ENCODE results near the gene TMEM59.

TMEM59 gene

GRCh38 chr1:54069791-54070170, 16.8 kb upstream of the TMEM59 start:
- H2BK5ac ChIP-seq (ENCODE audit: low read depth, low read length, poor library complexity), result no peak overlapping the region
- no peak overlapping the region for H3K9ac ChIP-seq (ENCODE audit: low read length)
- H3K4me1 ChIP-seq (ENCODE audit: control insufficient read depth in 1 of 2, insufficient read depth in 2 of 2, low read length in 2 of 2), result no peaks in the 10 kb centered on the region
- H3K27ac ChIP-seq (ENCODE audit: low read depth, low read length), result no peak overlapping the region
- no peak overlapping the region for H4K91ac ChIP-seq (ENCODE audit: low read depth, low read length)
- H2AK5ac ChIP-seq (ENCODE audit: low read length), result no peak overlapping the region
- H3K4ac ChIP-seq (ENCODE audit: low read depth, low read length), result no peak overlapping the region
- H2AFZ ChIP-seq (ENCODE audit: insufficient read depth, low read length, poor library complexity), result no peak overlapping the region
- no peaks in the 10 kb centered on the region for H3K79me1 ChIP-seq (ENCODE audit: low read length)
- H3K9me3 ChIP-seq (ENCODE audit: insufficient read depth, low read depth, low read length), result peaks cover 2% of the 10 kb centered on the region
- no peak overlapping the region for H3K18ac ChIP-seq (ENCODE audit: low read length)
- H4K12ac ChIP-seq (ENCODE audit: low read depth, low read length), result no peak overlapping the region
- no peak overlapping the region for H2BK12ac ChIP-seq (ENCODE audit: low read length)
- no peak overlapping the region for H3K4me3 ChIP-seq (ENCODE audit: low read depth, low read length)
- DNase-seq, result no peak
- H2BK120ac ChIP-seq (ENCODE audit: insufficient read depth, low read length, poor library complexity), result no peak overlapping the region
- no peak overlapping the region for H3K4me2 ChIP-seq (ENCODE audit: low read length)
- no peak overlapping the region for H3K14ac ChIP-seq (ENCODE audit: low read length)
- H3K23ac ChIP-seq (ENCODE audit: low read length), result no peak overlapping the region
- WGBS (ENCODE audit: extremely low coverage, insufficient coverage, insufficient read length), result no CpG with 5 or more reads among the region's 1 CpG
- no peaks in the 10 kb centered on the region for H3K36me3 ChIP-seq (ENCODE audit: control insufficient read depth in 1 of 2, insufficient read depth in 2 of 2, low read length in 2 of 2)
- H4K8ac ChIP-seq (ENCODE audit: low read depth, low read length), result no peak overlapping the region
- H3K79me2 ChIP-seq (ENCODE audit: control insufficient read depth, insufficient read depth, low read length, poor library complexity), result no peaks in the 10 kb centered on the region
- no peaks in the 10 kb centered on the region for H3K27me3 ChIP-seq (ENCODE audit: insufficient read depth, low read length)

- H3K4ac ChIP-seq (ENCODE audit: low read depth, low read length), result no peak overlapping the region
- H3K27ac ChIP-seq (ENCODE audit: low read depth, low read length), result no peak overlapping the region
- no peak overlapping the region for H3K14ac ChIP-seq (ENCODE audit: low read length)
- no peak overlapping the region for H3K23ac ChIP-seq (ENCODE audit: low read length)
- H3K4me2 ChIP-seq (ENCODE audit: low read length), result no peak overlapping the region
- no peak for DNase-seq
- H3K4me3 ChIP-seq (ENCODE audit: low read depth, low read length), result no peak overlapping the region
- H3K18ac ChIP-seq (ENCODE audit: low read length), result no peak overlapping the region
- no peaks in the 10 kb centered on the region for H3K27me3 ChIP-seq (ENCODE audit: insufficient read depth, low read length)
- H2AFZ ChIP-seq (ENCODE audit: insufficient read depth, low read length, poor library complexity), result no peak overlapping the region
- no peak overlapping the region for H2BK5ac ChIP-seq (ENCODE audit: low read depth, low read length, poor library complexity)
- H3K79me1 ChIP-seq (ENCODE audit: low read length), result no peaks in the 10 kb centered on the region
- H4K12ac ChIP-seq (ENCODE audit: low read depth, low read length), result no peak overlapping the region
- H4K8ac ChIP-seq (ENCODE audit: low read depth, low read length), result no peak overlapping the region
- no CpG with 5 or more reads among the region's 5 CpGs for WGBS (ENCODE audit: extremely low coverage, insufficient coverage, insufficient read length)
- H2AK5ac ChIP-seq (ENCODE audit: low read length), result no peak overlapping the region
- no peak overlapping the region for H2BK120ac ChIP-seq (ENCODE audit: insufficient read depth, low read length, poor library complexity)
- H3K79me2 ChIP-seq (ENCODE audit: control insufficient read depth, insufficient read depth, low read length, poor library complexity), result no peaks in the 10 kb centered on the region
- no peak overlapping the region for H3K9ac ChIP-seq (ENCODE audit: low read length)
- H3K36me3 ChIP-seq (ENCODE audit: control insufficient read depth in 1 of 2, insufficient read depth in 2 of 2, low read length in 2 of 2), result no peaks in the 10 kb centered on the region
- no peak overlapping the region for H2BK12ac ChIP-seq (ENCODE audit: low read length)
- no peak overlapping the region for H4K91ac ChIP-seq (ENCODE audit: low read depth, low read length)
- H3K9me3 ChIP-seq (ENCODE audit: insufficient read depth, low read depth, low read length), result no peaks in the 10 kb centered on the region
- no peaks in the 10 kb centered on the region for H3K4me1 ChIP-seq (ENCODE audit: control insufficient read depth in 1 of 2, insufficient read depth in 2 of 2, low read length in 2 of 2)
Observed at GRCh38 chr1:54064299-54064698, 11.3 kb upstream of the TMEM59 start.

GRCh38 chr1:54054438-54054749, 1.4 kb upstream of the TMEM59 start:
- Histone ChIP-seq H4K12ac (ENCODE audit: low read depth, low read length) (no peak overlapping the region), H2BK12ac (ENCODE audit: low read length) (no peak overlapping the region), H3K9ac (ENCODE audit: low read length) (no peak overlapping the region), H4K8ac (ENCODE audit: low read depth, low read length) (no peak overlapping the region), H3K14ac (ENCODE audit: low read length) (no peak overlapping the region), H3K4me2 (ENCODE audit: low read length) (peak overlapping the region; percentile 86), H3K18ac (ENCODE audit: low read length) (no peak overlapping the region), H3K79me2 (ENCODE audit: control insufficient read depth, insufficient read depth, low read length, poor library complexity) (peaks cover 13% of the 10 kb centered on the region), H2BK120ac (ENCODE audit: insufficient read depth, low read length, poor library complexity) (no peak overlapping the region), H2BK5ac (ENCODE audit: low read depth, low read length, poor library complexity) (no peak overlapping the region), H3K4me1 (ENCODE audit: control insufficient read depth in 1 of 2, insufficient read depth in 2 of 2, low read length in 2 of 2) (peaks cover 0 to 5% of the 10 kb centered on the region in 2 experiments), H3K4me3 (ENCODE audit: low read depth, low read length) (no peak overlapping the region), H4K91ac (ENCODE audit: low read depth, low read length) (no peak overlapping the region), H3K36me3 (ENCODE audit: control insufficient read depth in 1 of 2, insufficient read depth in 2 of 2, low read length in 2 of 2) (peaks cover 0 to 2% of the 10 kb centered on the region in 2 experiments), H3K9me3 (ENCODE audit: insufficient read depth, low read depth, low read length) (no peaks in the 10 kb centered on the region), H3K4ac (ENCODE audit: low read depth, low read length) (no peak overlapping the region), H3K23ac (ENCODE audit: low read length) (no peak overlapping the region), H3K27ac (ENCODE audit: low read depth, low read length) (no peak overlapping the region), H3K79me1 (ENCODE audit: low read length) (peaks cover 14% of the 10 kb centered on the region), H2AFZ (ENCODE audit: insufficient read depth, low read length, poor library complexity) (no peak overlapping the region), H2AK5ac (ENCODE audit: low read length) (no peak overlapping the region), H3K27me3 (ENCODE audit: insufficient read depth, low read length) (no peaks in the 10 kb centered on the region)
- no CpG with 5 or more reads among the region's 5 CpGs for WGBS (ENCODE audit: extremely low coverage, insufficient coverage, insufficient read length)
- no peak for DNase-seq

DNA sequence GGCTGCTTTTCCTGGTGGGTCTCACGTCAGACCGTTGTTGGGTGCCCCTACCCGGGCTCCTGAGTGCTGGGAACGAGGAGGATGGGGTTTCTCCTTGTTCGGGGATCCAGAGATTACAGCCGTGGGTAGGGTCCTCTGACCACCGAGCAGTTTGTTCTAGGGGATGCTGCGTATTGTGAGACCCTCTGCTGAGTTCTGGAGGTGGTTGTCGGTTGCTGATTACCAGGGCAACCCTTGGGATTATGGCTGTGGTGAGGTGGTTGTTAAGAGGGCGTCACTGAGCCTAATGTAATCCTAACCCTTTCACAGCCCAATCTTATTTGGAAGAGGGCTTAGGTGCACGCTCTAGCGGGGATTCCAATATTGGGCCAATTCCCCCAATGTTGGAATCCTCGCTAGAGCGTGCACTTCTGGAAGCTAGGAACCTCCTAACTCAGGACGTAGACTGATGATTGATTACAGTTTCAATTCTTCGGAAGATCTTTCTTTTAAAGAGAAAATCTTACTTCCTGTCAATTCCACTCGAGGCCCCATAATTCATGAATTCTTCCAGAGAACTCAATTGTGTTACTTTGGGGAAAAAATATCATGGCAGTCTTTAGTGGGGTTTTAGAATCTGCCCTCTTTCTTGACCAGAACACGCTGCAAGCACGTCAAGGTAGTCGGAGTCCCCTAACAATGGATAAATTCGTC, 887 bp upstream of the TMEM59 start:
- H3K9me3 ChIP-seq (ENCODE audit: insufficient read depth, low read depth, low read length), result no peaks in the 10 kb centered on the region
- H4K91ac ChIP-seq (ENCODE audit: low read depth, low read length), result peak overlapping the region; percentile 78
- H3K79me1 ChIP-seq (ENCODE audit: low read length), result peaks cover 14% of the 10 kb centered on the region
- no peak overlapping the region for H3K23ac ChIP-seq (ENCODE audit: low read length)
- peak overlapping the region; percentile 86 for H3K18ac ChIP-seq (ENCODE audit: low read length)
- peak overlapping the region; percentile 86 for H3K4me2 ChIP-seq (ENCODE audit: low read length)
- H3K9ac ChIP-seq (ENCODE audit: low read length), result peak overlapping the region; percentile 87
- H3K4me3 ChIP-seq (ENCODE audit: low read depth, low read length), result peak overlapping the region; percentile 63
- peak overlapping the region; percentile 86 for H4K12ac ChIP-seq (ENCODE audit: low read depth, low read length)
- H3K36me3 ChIP-seq (ENCODE audit: control insufficient read depth in 1 of 2, insufficient read depth in 2 of 2, low read length in 2 of 2), result peaks cover 0 to 2% of the 10 kb centered on the region in 2 experiments
- H2AFZ ChIP-seq (ENCODE audit: insufficient read depth, low read length, poor library complexity), result peak overlapping the region; percentile 14
- no peaks in the 10 kb centered on the region for H3K27me3 ChIP-seq (ENCODE audit: insufficient read depth, low read length)
- peak overlapping the region; percentile 69 for H4K8ac ChIP-seq (ENCODE audit: low read depth, low read length)
- WGBS (ENCODE audit: extremely low coverage, insufficient coverage, insufficient read length), result no CpG with 5 or more reads among the region's 21 CpGs
- peaks cover 0 to 5% of the 10 kb centered on the region in 2 experiments for H3K4me1 ChIP-seq (ENCODE audit: control insufficient read depth in 1 of 2, insufficient read depth in 2 of 2, low read length in 2 of 2)
- peak overlapping the region; percentile 10 for H2BK12ac ChIP-seq (ENCODE audit: low read length)
- peaks cover 13% of the 10 kb centered on the region for H3K79me2 ChIP-seq (ENCODE audit: control insufficient read depth, insufficient read depth, low read length, poor library complexity)
- peak; percentile 1 to 25 for DNase-seq
- H3K4ac ChIP-seq (ENCODE audit: low read depth, low read length), result peak overlapping the region; percentile 46
- H2AK5ac ChIP-seq (ENCODE audit: low read length), result no peak overlapping the region
- peak overlapping the region; percentile 50 for H2BK5ac ChIP-seq (ENCODE audit: low read depth, low read length, poor library complexity)
- H2BK120ac ChIP-seq (ENCODE audit: insufficient read depth, low read length, poor library complexity), result peak overlapping the region; percentile 70
- H3K27ac ChIP-seq (ENCODE audit: low read depth, low read length), result peak overlapping the region; percentile 75
- H3K14ac ChIP-seq (ENCODE audit: low read length), result peak overlapping the region; percentile 71
